IPS-NIHi7 (cell line): ENCODE measurements around the gene GCDH.
"Not testable (repeated sequence)": the region's sequence is repeated elsewhere in the genome, so short reads cannot be mapped to it uniquely, and the experiment has no call there.

Source experiments
- DNase-seq: peaks from one replicate; pipeline ENCODE4 v3.0.0; 2012; ENCODE audit warnings: mixed read lengths; ENCODE audit errors: extremely low spot score

GCDH gene

DNA sequence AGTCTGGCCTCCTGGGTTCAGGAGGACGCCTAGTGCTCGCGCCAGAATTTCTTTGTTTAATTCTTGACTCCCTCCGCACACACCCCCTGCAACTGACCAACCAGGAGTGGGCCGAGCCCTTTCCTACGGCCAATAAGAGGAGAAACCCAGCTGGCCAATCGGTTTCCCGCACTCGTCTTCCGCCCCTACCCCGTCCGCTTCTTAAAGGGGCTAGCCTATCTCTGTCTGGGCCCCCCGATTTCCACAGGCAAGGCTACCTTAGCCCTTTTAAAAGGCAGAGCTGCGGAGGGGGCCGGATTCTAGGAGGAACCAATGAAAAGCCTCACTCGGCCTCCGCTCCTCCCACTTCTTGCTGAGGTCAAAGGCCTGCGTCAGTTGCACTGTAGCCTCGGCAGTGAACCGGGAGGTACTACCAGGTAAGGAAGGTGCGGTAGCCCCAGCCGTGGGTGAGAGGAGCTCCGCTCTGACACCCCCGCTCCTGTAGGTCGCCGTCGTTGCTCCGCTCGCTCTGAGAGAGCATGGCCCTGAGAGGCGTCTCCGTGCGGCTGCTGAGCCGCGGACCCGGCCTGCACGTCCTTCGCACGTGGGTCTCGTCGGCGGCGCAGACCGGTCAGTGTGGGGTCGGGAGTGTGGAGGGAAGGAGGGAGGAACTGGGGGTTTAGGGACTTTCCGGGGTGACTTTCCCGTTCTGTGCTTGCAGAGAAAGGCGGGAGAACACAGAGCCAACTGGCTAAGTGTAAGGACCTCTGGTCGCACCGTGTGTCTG is at the start of gene GCDH:
Gene GCDH (plus strand): TSS at position 374 of the 766 bp plus-strand sequence. CDS start 145 bp downstream, at position 519.
- DNase-seq, result peak; percentile 99

DNA sequence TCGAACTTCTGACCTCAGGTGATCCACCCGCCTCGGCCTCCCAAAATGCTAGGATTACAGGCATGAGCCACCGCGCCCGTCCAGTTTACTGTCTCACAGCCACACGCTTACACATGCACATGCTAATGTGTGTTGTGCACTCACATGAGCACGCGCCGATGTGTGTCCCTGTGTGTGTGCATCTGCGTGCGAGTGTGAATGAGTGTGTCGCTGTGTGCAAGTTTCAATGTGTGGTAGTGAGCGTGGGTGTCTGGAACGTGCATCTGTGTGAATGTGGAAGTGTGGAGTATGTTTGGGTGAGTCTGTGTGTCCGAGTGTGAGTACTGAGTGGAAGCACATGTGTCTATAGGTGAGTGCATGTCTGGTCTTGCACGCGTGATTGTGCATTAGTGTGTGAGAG is 48.4 kb upstream of the GCDH start:
- DNase-seq, result no peak

DNA sequence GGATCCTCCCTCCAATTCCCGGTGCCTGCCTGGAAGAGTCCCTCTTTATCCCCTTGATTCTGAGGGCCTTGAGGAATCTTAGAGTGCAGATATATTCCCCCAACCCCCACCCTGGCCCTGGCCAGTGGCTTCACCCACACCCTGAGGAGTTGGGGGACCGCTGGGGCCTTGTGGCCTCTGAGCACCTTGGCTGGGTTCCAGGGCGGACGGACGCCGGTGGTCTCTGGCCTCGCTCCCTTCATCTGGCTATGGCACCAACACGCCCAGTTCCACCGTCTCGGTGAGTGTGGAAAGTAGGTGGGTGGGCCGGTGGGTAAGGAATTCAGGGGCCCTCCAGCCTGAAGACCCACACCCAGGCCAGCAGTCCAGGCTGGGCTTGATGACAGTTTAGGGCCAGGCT is 47.6 kb upstream of the GCDH start:
- no peak for DNase-seq

DNA sequence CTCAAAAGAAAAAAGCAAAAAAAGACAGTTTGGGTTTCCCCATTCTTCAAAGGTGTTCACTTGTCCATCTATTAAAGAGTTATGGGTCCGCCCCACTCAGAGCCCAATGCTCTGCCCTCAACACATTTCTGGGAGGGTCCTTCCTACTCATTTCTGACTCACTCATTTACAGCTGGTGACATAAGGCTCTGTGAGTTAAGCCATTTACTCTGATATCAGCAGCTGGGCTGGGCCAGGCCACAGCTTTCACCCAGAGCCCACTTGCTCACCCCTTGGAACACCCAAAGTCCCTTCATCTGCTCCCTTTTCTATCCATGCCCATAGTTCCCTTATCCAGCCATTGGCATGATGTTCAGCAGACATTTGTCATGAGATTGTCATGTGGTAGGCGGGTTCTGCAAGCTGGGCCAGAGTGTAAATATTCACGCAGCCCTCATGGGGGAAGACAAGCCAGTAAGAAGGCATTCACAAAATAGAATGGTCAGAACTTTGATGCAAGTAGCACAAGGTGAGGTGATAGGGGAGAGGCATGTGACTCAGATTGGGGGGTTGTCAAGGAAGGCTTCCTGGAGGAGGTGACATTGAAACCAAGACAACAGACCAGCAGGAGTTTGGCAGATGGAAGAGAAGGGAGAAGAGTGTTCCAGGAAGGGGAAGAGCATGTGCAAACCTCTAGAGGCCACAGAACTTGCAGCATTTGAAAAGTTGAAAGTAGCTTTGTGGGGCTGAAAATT is 46.8 kb upstream of the GCDH start:
- DNase-seq, result no peak

DNA sequence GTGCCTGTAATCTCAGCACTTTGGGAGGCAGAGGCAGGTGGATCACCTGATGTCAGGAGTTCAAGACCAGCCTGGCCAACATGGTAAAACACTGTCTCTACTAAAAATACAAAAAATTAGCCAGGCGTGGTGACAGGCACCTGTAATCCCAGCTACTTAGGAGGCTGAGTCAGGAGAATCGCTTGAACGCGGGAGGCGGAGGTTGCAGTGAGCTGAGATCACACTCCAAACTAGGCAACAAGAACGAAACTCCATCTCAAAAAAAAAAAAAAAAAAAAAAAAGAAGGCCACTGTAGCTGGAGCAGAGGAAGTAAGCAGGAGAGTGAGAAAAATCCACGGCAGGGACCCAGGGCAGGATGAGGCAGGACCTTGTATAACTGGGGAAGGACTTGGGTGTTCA is 44.3 kb upstream of the GCDH start:
- not testable (repeated sequence) for DNase-seq

DNA sequence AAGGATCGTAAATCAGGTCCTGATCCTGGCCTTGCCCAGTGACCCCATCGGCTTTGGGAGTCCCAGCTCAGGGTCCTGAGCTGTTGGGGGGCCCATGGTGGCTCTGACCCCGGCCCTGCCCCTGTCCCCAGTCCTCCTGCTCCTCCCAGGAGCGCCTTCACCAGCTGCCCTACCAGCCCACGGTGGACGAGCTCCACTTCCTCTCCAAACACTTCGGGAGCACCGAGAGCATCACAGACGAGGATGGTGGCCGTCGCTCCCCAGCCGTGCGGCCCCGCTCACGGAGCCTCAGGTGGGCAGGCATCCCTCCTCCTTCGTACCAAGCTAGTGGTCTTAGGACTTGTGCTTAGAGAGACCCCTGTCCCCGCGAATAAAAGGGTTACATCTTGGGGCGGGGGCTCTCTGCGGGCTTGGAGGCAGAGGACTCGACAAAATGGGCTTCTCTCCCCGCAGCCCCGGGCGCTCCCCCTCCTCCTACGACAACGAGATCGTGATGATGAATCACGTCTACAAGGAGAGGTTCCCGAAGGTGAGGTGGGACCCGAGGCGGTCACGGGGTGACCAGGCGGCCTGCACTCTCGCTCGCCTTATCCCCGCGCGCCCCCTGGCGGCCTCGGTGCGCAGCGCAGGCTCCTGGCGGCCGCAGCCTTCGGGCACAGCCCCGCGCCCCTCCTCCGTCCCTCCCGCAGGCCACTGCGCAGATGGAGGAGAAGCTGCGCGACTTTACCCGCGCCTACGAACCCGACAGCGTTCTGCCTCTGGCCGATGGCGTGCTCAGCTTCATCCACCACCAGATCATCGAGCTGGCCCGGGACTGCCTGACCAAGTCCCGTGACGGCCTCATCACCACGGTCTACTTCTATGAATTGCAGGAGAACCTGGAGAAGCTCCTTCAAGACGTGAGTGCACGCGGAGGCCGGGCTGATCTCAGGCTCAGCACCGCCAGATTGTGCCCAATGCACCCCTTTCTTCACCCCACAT is 43.5 kb upstream of the GCDH start:
- DNase-seq, result peak; percentile 96

DNA sequence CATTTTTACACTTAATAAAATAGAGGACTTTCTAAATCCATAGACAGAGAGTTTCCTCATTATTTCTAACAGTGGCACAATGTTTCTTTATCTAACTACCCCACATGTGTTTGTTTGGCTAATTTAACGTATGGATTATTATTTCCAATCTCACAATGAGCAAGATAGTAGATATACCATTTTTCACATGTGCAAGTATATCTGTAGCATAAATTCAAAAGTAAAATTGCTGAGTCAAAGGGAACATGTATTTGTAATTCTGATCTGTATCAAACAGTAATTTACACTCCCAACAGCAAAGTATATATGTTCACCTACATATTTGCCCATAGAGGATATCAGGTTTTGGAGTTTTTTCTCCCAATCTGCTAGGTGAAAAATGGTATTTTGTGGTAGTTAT is 34.3 kb upstream of the GCDH start:
- DNase-seq, result no peak

DNA sequence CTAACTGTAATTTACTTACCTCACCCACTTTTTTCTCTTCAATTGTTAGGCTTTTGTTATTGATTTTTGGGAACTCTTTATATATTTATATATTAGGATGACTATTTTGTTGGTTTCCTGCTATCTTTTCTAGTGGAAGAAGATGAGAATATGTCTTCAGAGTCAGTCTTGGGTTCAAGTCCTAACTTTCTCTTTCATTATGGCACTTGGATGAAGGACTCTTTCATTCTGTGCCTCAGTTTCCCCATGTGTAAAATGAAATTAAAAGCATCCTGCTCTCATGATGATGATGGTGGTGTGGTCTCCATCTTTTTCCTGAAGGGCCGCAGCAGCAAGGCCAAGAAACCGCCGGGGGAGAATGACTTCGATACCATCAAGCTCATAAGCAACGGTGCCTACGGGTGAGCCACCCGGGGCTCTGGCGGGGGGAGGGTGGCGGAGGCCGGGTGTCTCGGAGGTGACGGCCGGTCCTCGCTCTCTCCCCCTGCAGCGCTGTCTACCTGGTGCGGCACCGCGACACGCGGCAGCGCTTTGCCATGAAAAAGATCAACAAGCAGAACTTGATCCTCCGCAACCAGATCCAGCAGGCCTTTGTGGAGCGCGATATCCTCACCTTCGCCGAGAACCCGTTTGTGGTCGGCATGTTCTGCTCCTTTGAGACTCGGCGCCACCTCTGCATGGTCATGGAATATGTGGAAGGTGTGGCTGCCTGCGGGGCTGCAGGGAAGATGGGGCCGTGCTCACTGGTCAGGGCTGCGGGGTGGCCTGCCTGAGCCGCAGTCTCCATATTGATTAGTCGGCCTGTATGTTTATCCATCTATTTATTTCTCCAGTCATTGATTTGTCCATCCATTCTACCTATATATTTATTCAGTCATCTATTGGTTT is 32.7 kb upstream of the GCDH start:
- DNase-seq, result no peak

DNA sequence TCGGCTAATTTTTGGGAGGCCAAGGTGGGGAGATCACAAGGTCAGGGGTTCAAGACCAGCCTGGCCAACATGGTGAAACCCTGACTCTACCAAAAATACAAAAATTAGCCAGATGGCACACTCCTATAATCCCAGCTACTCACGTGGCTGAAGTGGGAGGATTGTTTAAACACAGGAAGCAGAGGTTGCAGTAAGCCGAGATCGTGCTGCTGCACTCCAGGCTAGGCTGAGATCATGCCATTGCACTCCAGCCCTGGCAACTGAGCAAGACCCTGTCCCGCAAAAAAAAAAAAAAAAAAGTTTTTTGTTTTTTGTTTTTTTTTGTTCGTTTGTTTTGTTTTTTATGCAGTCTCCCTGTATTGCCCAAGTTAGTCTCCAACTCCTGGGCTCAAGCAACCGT is 31.4 kb upstream of the GCDH start:
- no peak for DNase-seq

DNA sequence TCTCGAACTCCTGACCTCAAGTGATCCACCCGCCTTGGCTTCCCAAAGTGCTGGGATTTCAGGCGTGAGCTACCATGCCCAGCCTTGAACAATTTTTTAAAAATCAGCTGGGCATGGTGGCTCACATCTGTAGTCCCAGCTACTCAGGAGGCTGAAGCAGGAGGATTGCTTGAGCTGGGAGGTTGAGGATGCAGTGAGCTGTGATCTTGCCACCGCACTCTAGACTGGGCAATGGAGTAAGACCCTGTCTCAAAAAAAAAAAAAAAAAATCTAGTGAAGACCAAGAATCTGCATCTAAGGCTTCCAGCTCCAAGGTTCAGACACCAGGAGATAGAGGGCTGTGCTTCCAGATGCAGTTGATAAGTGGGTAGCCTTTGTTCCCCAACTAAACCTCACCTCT is 26.8 kb upstream of the GCDH start:
- DNase-seq, result no peak

DNA sequence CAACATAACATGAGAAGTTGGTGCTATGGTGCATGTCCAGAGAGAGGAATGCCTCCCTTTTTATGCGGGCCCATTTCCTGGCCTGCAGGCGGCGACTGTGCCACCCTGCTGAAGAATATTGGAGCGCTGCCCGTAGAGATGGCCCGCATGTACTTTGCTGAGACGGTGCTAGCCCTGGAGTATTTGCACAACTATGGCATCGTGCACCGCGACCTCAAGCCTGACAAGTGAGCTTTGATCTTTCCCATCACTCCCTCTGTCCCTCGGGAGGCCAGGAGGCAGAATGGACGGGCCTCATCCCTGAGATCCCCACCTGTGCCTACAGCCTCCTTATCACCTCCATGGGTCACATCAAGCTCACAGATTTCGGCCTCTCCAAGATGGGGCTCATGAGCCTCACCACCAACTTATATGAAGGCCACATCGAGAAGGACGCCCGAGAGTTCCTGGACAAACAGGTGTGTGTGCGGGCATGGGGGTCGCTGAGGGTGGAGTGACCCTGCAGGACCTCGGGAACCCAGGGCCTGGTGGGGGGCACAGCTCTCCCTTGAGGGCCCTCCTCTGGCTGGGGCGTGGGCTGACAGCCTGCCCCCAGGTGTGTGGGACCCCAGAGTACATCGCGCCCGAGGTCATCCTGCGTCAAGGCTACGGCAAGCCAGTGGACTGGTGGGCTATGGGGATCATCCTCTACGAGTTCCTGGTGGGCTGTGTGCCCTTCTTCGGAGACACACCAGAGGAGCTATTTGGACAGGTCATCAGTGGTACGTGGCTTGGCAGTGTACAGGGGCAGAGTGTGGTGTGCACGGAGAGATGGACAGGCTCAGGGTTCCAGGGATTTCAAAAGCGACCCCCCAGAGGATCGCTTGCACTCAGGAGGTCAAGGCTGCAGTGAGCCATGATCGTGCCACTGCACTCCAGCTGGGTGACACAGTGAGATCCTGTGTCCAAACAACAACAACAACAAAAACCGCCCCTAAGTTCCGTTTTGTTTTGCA is 25.9 kb upstream of the GCDH start:
- no peak for DNase-seq

DNA sequence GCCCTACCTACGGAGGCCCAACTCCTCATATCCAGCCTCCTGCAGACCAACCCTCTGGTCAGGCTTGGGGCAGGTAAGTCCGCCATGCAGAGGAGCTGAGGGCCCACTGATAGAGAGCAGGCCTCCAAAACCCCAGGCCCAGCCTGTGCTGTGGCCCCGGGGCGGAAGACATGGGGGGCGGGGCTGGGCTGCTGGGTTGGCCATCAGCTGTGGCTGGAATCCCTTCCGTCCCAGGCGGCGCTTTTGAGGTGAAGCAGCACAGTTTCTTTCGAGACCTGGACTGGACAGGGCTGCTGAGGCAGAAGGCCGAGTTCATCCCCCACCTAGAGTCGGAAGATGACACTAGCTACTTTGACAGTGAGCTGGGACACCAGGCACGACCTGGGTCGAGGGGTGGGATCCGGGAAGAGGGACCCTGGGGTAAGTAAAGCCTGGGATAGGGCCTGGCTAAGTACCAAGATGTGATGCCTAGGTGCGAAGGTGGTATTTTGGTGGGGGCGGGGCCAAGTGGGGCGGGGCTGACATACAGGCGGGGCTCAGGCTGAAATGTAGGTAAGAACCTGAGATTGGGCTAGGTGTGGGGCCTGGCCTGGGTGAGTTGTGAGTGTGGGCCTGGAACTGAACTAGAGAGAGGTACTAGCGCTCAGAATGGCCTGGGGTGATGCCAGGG is 25.1 kb upstream of the GCDH start:
- peak; percentile 38 for DNase-seq

DNA sequence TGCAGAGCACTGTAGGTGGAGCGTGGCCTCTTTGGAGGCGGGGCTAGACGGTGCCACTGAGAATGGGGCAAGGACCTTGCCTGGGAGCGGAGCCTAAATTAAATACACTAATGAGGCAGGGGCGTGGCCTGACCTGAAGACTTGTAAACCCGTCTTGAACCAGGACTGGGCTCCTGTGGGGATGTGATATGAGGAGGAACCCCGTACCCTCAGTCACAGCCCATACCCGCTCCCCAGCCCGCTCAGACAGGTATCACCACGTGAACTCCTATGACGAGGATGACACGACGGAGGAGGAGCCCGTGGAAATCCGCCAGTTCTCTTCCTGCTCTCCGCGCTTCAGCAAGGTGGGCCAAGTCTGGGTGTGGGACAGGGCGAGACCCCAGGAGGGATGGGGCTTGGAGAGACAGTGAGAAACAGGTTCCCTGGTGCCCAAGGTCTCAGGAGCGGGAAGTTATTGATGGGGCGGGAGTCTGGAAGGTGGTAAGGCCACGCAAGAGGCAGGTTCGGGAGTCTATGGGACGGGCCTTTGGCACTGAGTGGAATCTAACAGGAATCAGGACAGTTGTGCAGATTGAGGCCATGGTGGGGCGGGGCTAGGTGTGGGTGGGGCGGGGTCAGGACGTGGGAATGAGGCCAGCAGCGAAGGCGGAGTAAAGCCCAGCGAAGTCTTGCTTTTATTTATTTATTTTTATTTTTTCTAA is 24.4 kb upstream of the GCDH start:
- no peak for DNase-seq

DNA sequence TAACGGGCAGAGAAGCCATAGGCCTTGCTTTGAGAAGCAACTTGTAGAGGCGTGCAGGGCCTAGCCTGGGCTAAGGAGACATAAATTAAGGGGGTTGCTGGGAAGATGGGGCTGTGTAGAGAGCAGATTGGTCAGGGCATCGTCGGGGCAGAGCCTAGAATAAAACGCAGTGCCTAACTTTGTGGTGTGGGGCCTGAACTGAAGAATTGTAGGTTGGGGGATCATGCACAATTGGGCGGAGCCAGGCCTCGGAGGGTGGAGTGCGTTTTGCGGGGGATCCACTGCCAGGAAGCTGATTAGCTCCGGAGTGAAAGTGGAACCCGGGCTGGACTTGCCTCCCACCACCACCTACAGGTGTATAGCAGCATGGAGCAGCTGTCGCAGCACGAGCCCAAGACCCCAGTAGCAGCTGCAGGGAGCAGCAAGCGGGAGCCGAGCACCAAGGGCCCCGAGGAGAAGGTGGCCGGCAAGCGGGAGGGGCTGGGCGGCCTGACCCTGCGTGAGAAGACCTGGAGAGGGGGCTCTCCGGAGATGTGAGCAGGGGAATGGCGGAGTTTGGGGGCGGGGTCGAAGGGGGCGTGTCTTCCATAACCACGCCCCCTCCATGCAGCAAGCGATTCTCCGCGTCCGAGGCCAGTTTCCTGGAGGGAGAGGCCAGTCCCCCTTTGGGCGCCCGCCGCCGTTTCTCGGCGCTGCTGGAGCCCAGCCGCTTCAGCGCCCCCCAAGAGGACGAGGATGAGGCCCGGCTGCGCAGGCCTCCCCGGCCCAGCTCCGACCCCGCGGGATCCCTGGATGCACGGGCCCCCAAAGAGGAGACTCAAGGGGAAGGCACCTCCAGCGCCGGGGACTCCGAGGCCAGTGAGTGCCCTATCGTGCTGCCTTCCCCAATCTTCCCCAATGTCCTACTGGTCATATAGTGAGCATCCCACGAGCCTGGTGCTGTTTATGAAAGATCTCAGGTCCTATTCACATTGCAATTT is 23.6 kb upstream of the GCDH start:
- DNase-seq, result peak; percentile 96

DNA sequence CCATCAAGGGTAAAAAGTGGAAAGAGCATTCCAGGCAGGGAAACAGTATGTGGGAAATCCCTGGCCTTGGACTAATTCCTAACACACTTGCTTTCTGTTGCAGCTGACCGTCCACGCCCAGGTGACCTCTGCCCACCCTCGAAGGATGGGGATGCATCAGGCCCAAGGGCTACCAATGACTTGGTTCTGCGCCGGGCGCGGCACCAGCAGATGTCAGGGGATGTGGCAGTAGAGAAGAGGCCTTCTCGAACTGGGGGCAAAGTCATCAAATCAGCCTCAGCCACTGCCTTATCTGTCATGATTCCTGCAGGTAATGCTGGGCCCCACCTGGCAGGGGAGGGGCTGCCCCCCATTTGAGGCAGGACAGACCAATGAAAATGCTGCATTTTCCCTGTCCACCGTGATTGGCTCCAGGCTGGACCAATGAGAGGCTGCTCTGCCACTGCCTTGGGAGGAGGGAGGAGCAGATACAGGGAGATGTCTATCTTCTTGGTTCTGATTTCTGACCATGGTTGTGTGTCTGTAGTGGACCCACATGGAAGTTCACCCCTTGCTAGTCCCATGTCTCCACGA is 22.3 kb upstream of the GCDH start:
- DNase-seq, result peak; percentile 82

DNA sequence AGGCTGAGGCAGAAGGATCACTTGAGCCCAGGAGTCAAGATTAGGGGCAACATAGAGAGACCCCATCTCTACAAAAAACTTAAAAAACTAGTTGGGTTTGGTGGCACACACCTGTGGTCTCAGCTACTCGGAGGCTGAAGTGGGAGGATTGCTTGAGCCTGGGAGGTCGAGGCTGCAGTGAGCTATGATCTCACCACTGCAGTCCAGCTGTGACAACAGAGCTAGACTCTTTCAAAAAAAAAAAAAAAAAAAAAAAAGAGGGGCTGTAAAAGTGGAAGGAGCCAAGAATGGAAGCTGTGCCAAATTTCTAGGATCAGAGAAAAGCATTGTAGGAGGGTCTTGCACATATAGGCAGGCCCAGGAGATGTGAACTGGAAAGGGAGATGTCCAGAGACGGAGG is 19.3 kb upstream of the GCDH start:
- DNase-seq, result no peak

DNA sequence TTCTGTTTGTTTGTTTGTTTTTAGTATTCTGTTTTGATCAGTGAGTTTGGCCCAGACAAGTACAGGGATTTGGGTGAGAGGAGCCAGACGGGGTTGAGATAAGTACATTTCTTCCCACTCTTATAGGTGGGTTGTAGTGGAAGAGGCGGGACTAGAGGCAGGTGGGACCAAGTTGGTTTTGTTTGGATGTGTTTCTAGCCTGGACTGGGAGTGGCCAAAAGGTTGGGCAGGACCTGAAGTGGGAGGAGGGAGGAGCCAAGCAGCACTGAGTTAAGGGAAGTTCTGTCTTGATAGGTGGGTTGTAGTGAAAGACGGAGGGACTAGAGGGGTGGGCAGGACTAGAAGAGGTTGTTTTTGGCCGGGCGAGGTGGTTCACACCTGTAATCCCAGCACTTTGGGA is 18.7 kb upstream of the GCDH start:
- no peak for DNase-seq
